GM12878 (cell line): Measurements from ENCODE around the gene RBM19. TPM values are rescaled to one million over a fixed set of nuclear protein-coding genes. Genes with fewer than 3 reads are reported as not detected.

Experiments
- ATAC-seq: fragments of 200-7000 bp; cut with Tn5 transposase; 3 replicates; pipeline ENCODE4 v1.9.1; 2020; ENCODE audit warnings: mild to moderate bottlenecking, moderate library complexity
- BruUV-seq: library from RNA; stranded (reverse); fragments of 400-500 nt; replicated peaks from 2 replicates; lab custom pipeline; 2021; lab: Mats Ljungman, UMichigan
- CTCF ChIA-PET: fragments of 300-600 bp; sonication (Branson Sonifier 250); formaldehyde crosslinking; extraction: SDS; loops from one replicate; lab custom pipeline; 2021; ENCODE audit warnings: inconsistent platforms; lab: Yijun Ruan, JAX
- POLR2A ChIA-PET: fragments of 350-600 bp; formaldehyde crosslinking; extraction: SDS; loops from one replicate; lab custom pipeline; 2021; ENCODE audit warnings: inconsistent platforms; lab: Charles Lee
- RAD21 ChIA-PET: fragments of 300-600 bp; sonication (Branson Sonifier 250); formaldehyde crosslinking; loops from one replicate; lab custom pipeline; 2023; ENCODE audit warnings: antibody characterized with exemption; ENCODE audit not compliant: unreplicated experiment; lab: Charles Lee
- SMC1A ChIA-PET: fragments of 300-600 bp; sonication (Branson Sonifier 250); formaldehyde crosslinking; loops from one replicate; lab custom pipeline; 2023; ENCODE audit not compliant: unreplicated experiment, uncharacterized antibody; lab: Charles Lee
- DNase-seq: peaks from one replicate; pipeline ENCODE4 v3.0.0-alpha.2; 2011; ENCODE audit warnings: low read depth, low spot score
- FAIRE-seq: peaks from 3 replicates; lab custom pipeline; 2011; peaks lifted over from hg19 to GRCh38; lab: Jason Lieb, UNC
- H2AFZ ChIP-seq: 2 replicates; pipeline ENCODE4 v1.6.0; 2011; ENCODE audit warnings: low read depth, low read length, control low read depth; ENCODE audit not compliant: control insufficient read depth
- H3K27ac ChIP-seq: 2 replicates; pipeline ENCODE4 v1.5.1; 2011; ENCODE audit warnings: control low read depth; ENCODE audit not compliant: control insufficient read depth, insufficient read depth
- H3K27me3 ChIP-seq, 2 experiments: replicated peaks in 1 of 2; 2 replicates each; pipeline versions ENCODE4 v1.6.0 to v1.6.1; 2011; ENCODE audit warnings: low read length in 1 of 2; ENCODE audit not compliant: control insufficient read depth in 2 of 2, insufficient read depth in 2 of 2
- H3K36me3 ChIP-seq, 2 experiments: 2 replicates each; pipeline ENCODE4 v1.5.1; 2011; ENCODE audit warnings: low read length in 1 of 2; ENCODE audit not compliant: control insufficient read depth in 2 of 2, insufficient read depth in 2 of 2
- H3K4me1 ChIP-seq: 2 replicates; pipeline ENCODE4 v1.6.1; 2011; ENCODE audit warnings: mild to moderate bottlenecking, low read length, moderate library complexity, mixed read lengths; ENCODE audit not compliant: control insufficient read depth, insufficient read depth
- H3K4me2 ChIP-seq: 2 replicates; pipeline ENCODE4 v1.6.0; 2011; ENCODE audit warnings: control low read depth; ENCODE audit not compliant: control insufficient read depth, insufficient read depth
- H3K4me3 ChIP-seq: fragments of 200-600 bp; sonication (generic); 2 replicates; pipeline ENCODE4 v1.5.1; 2016
- H3K79me2 ChIP-seq: 2 replicates; pipeline ENCODE4 v1.6.0; 2011; ENCODE audit warnings: low read length; ENCODE audit not compliant: control insufficient read depth, insufficient read depth
- H3K9ac ChIP-seq: 2 replicates; pipeline ENCODE4 v1.8.0; 2011; ENCODE audit warnings: low read length, control low read depth, mixed read lengths; ENCODE audit not compliant: control insufficient read depth, insufficient read depth
- H3K9me3 ChIP-seq: replicated peaks from 3 replicates; pipeline ENCODE4 v1.5.1; 2011; ENCODE audit warnings: mild to moderate bottlenecking, low read length; ENCODE audit not compliant: control insufficient read depth, insufficient read depth
- H4K20me1 ChIP-seq: 2 replicates; pipeline ENCODE4 v1.6.0; 2011; ENCODE audit not compliant: control insufficient read depth, insufficient read depth
- CREM ChIP-seq: IDR thresholded peaks from 2 replicates; pipeline ENCODE4 v1.6.1; 2014; ENCODE audit warnings: antibody characterized with exemption, low read depth
- FOS ChIP-seq: IDR thresholded peaks from 3 replicates; pipeline ENCODE4 v1.6.1; 2011; ENCODE audit warnings: borderline replicate concordance; ENCODE audit not compliant: insufficient read length; ENCODE audit errors: extremely low read depth
- FOXM1 ChIP-seq: IDR thresholded peaks from 2 replicates; pipeline ENCODE4 v1.6.1; 2012; ENCODE audit warnings: low read depth, mild to moderate bottlenecking, inconsistent platforms, low read length, moderate library complexity
- HDAC2 ChIP-seq: fragments of 200-600 bp; sonication (generic); IDR thresholded peaks from 2 replicates; pipeline ENCODE4 v1.6.1; 2017
- MTA3 ChIP-seq: IDR thresholded peaks from 2 replicates; pipeline ENCODE4 v1.6.1; 2012; ENCODE audit warnings: low read length, inconsistent platforms, borderline replicate concordance
- MXI1 ChIP-seq: fragments of 150-350 bp; IDR thresholded peaks from 2 replicates; pipeline ENCODE4 v1.6.1; 2011; ENCODE audit warnings: low read depth, mild to moderate bottlenecking, inconsistent platforms, low read length, improper control_type of control experiment
- RFX5 ChIP-seq: IDR thresholded peaks from 2 replicates; pipeline ENCODE4 v1.6.1; 2011; ENCODE audit warnings: low read depth, low read length, improper control_type of control experiment
- SMAD1 ChIP-seq: fragments of 450-650 bp; IDR thresholded peaks from 2 replicates; pipeline ENCODE4 v1.6.1; 2018; ENCODE audit warnings: mild to moderate bottlenecking, low read depth; ENCODE audit not compliant: partially characterized antibody
- SMAD5 ChIP-seq: IDR thresholded peaks from 2 replicates; pipeline ENCODE4 v1.6.1; 2016; ENCODE audit warnings: antibody characterized with exemption, low read depth
- STAT1 ChIP-seq: fragments of 450-650 bp; conservative IDR thresholded peaks from 2 replicates; pipeline ENCODE4 v1.6.1; 2014; ENCODE audit warnings: antibody characterized with exemption, mild to moderate bottlenecking
- SUZ12 ChIP-seq: fragments of 200-600 bp; sonication (generic); IDR thresholded peaks from one replicate; pipeline ENCODE4 v1.6.1; 2018; ENCODE audit warnings: antibody characterized with exemption, mild to moderate bottlenecking; ENCODE audit not compliant: unreplicated experiment
- YBX1 ChIP-seq: fragments of 450-650 bp; IDR thresholded peaks from 2 replicates; pipeline ENCODE4 v1.6.1; 2016; ENCODE audit warnings: antibody characterized with exemption
- WGBS: methylation state at CpG from one replicate; pipeline ENCODE4 v1.1.6; 2016; ENCODE audit warnings: low lambda C conversion rate; ENCODE audit not compliant: insufficient replicate concordance, insufficient coverage; ENCODE audit errors: missing lambda C conversion rate; 5-methylcytosine and 5-hydroxymethylcytosine counted together
- in situ Hi-C: fragments of 300-500 bp; cut with MboI; formaldehyde crosslinking; loops from 9 replicates; pipeline ENCODE4 v1.14.3; 2018; ENCODE audit warnings: mixed read lengths
- intact Hi-C: fragments of 100-400 bp; cut with micrococcal nuclease; formaldehyde crosslinking; loops from one replicate; pipeline ENCODE4 v1.14.2; 2022; ENCODE audit not compliant: unreplicated experiment
- polyA plus RNA-seq, 11 experiments: library from polyadenylated mRNA; depleted of rRNA in 4 of 11; unstranded in 6 of 11; stranded (reverse) in 5 of 11; fragments of >200 nt; fragmentation: Nextera tagmentation in 4 of 11; fragmentation: Illumina TruSeq in 1 of 11; extraction: Ambion mirVana in 4 of 11; extraction: Trizol in 1 of 11; gene quantifications; 1 replicate in 1 of 11; 2 replicates in 10 of 11; pipeline versions ENCODE4 v1.2.1 to v1.2.3, GENCODE V29; 2011 to 2016; ENCODE audit warnings: inconsistent platforms in 2 of 11, missing spikeins in 2 of 11, low read depth in 1 of 11
- total RNA-seq, 4 experiments: library from RNA; depleted of rRNA in 3 of 4; stranded (reverse); fragments of >200 nt in 3 of 4; fragmentation: Illumina TruSeq in 1 of 4; extraction: Trizol in 1 of 4; gene quantifications; 2 replicates each; pipeline versions ENCODE4 v1.2.1 to v1.2.3, GENCODE V29; 2013 to 2021
- TF ChIP-seq, protein P1 (sequence below): fragments of 150-350 bp; IDR thresholded peaks from 2 replicates; pipeline ENCODE4 v1.6.1; 2014; ENCODE audit warnings: mild to moderate bottlenecking, low read depth, low read length
- TF ChIP-seq, protein P2 (sequence below): IDR thresholded peaks from 2 replicates; pipeline ENCODE4 v1.6.1; 2012; ENCODE audit warnings: mild to moderate bottlenecking, low read depth, low read length
- TF ChIP-seq, protein P3 (sequence below): fragments of 450-650 bp; IDR thresholded peaks from 2 replicates; pipeline ENCODE4 v1.6.1; 2017; ENCODE audit warnings: mild to moderate bottlenecking

RBM19 gene
- total and polyA plus RNA-seq, 10 of the 15 experiments (the other 5 are each of a cell fraction or from before 2014, with no cell fraction given), result 4.2 to 42.9 (median 28.4) TPM

DNA sequence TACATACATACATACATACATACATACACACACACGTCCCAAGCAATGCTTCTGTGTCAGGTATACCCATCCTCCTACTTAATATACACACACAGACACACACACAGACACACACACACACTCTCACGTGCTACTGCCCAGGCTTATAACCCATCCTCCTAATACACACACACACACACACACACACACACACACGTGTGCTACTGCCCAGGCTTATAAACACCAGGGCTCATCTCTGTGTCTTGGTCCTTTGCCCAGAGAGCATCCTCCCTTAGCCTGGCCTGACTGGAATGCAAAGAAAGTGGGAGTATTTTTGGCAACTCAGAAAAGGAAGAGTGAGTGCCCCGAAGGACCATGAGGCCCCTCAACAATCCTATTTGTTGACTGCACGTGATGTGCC is 129.0 kb downstream of the RBM19 start:
- Histone ChIP-seq H3K9ac (no peak overlapping the region), H3K9me3 (no peaks in the 10 kb centered on the region), H3K27ac (no peak overlapping the region), H3K4me1 (no peaks in the 10 kb centered on the region), H3K4me2 (no peak overlapping the region), H3K79me2 (no peaks in the 10 kb centered on the region), H2AFZ (no peak overlapping the region), H3K36me3 (peaks cover 0 to 4% of the 10 kb centered on the region in 2 experiments; a peak in 2 of 4 replicates), H3K4me3 (no peak overlapping the region), H4K20me1 (no peaks in the 10 kb centered on the region), H3K27me3 (no peaks in the 10 kb centered on the region)
- no peak for ATAC-seq
- no TSS peak for BruUV-seq
- ChIA-PET SMC1A (no interaction called here), RAD21 (no interaction called here), POLR2A (no interaction called here), CTCF (no interaction called here)
- in situ Hi-C loops, result no loop called here
- no peak for DNase-seq
- no peak for FAIRE-seq
- intact Hi-C loops, result no loop called here
- WGBS, result 60% methylated on average over 4 of the region's 5 CpGs
- TF ChIP-seq HDAC2 (no peak), SMAD1 (no peak), FOS (no peak), CREM (no peak), MXI1 (no peak), SUZ12 (no peak), SMAD5 (no peak), FOXM1 (no peak), STAT1 (no peak), RFX5 (no peak), YBX1 (no peak), MTA3 (no peak)
- TF ChIP-seq, protein P1, sequence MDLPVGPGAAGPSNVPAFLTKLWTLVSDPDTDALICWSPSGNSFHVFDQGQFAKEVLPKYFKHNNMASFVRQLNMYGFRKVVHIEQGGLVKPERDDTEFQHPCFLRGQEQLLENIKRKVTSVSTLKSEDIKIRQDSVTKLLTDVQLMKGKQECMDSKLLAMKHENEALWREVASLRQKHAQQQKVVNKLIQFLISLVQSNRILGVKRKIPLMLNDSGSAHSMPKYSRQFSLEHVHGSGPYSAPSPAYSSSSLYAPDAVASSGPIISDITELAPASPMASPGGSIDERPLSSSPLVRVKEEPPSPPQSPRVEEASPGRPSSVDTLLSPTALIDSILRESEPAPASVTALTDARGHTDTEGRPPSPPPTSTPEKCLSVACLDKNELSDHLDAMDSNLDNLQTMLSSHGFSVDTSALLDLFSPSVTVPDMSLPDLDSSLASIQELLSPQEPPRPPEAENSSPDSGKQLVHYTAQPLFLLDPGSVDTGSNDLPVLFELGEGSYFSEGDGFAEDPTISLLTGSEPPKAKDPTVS, result no peak
- TF ChIP-seq, protein P2, sequence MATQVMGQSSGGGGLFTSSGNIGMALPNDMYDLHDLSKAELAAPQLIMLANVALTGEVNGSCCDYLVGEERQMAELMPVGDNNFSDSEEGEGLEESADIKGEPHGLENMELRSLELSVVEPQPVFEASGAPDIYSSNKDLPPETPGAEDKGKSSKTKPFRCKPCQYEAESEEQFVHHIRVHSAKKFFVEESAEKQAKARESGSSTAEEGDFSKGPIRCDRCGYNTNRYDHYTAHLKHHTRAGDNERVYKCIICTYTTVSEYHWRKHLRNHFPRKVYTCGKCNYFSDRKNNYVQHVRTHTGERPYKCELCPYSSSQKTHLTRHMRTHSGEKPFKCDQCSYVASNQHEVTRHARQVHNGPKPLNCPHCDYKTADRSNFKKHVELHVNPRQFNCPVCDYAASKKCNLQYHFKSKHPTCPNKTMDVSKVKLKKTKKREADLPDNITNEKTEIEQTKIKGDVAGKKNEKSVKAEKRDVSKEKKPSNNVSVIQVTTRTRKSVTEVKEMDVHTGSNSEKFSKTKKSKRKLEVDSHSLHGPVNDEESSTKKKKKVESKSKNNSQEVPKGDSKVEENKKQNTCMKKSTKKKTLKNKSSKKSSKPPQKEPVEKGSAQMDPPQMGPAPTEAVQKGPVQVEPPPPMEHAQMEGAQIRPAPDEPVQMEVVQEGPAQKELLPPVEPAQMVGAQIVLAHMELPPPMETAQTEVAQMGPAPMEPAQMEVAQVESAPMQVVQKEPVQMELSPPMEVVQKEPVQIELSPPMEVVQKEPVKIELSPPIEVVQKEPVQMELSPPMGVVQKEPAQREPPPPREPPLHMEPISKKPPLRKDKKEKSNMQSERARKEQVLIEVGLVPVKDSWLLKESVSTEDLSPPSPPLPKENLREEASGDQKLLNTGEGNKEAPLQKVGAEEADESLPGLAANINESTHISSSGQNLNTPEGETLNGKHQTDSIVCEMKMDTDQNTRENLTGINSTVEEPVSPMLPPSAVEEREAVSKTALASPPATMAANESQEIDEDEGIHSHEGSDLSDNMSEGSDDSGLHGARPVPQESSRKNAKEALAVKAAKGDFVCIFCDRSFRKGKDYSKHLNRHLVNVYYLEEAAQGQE, result no peak
- TF ChIP-seq, protein P3, sequence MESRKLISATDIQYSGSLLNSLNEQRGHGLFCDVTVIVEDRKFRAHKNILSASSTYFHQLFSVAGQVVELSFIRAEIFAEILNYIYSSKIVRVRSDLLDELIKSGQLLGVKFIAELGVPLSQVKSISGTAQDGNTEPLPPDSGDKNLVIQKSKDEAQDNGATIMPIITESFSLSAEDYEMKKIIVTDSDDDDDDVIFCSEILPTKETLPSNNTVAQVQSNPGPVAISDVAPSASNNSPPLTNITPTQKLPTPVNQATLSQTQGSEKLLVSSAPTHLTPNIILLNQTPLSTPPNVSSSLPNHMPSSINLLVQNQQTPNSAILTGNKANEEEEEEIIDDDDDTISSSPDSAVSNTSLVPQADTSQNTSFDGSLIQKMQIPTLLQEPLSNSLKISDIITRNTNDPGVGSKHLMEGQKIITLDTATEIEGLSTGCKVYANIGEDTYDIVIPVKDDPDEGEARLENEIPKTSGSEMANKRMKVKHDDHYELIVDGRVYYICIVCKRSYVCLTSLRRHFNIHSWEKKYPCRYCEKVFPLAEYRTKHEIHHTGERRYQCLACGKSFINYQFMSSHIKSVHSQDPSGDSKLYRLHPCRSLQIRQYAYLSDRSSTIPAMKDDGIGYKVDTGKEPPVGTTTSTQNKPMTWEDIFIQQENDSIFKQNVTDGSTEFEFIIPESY, result no peak
